ENCODE measurements around the gene EMSY.

EMSY gene

DNA sequence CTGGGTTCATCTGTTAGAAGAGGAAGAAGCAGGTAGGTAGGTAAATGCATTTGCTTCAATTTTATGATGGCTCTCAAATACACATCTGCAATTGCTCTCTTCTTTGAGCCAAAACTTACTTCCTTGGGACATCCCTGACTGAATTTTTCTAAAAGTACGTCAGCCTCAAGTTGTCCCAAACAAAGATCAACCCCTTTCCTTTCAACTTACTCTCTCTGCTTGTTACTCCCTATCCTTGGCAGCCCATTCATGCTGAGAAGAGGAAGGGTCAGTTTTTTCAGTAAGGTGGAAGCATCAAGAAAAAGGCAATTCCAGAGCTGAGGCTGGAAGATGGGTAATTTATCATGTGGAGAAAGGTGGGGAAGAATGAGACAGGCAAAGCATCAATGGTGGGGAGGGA, 114.5 kb downstream of the EMSY start:
- in situ Hi-C loops (cut with HindIII; ENCODE audit: low sequenced_read_pairs), result no loop called here
- no peak overlapping the region for H3K4me3 ChIP-seq (ENCODE audit: low read depth, low read length)
- TF ChIP-seq, protein P1, sequence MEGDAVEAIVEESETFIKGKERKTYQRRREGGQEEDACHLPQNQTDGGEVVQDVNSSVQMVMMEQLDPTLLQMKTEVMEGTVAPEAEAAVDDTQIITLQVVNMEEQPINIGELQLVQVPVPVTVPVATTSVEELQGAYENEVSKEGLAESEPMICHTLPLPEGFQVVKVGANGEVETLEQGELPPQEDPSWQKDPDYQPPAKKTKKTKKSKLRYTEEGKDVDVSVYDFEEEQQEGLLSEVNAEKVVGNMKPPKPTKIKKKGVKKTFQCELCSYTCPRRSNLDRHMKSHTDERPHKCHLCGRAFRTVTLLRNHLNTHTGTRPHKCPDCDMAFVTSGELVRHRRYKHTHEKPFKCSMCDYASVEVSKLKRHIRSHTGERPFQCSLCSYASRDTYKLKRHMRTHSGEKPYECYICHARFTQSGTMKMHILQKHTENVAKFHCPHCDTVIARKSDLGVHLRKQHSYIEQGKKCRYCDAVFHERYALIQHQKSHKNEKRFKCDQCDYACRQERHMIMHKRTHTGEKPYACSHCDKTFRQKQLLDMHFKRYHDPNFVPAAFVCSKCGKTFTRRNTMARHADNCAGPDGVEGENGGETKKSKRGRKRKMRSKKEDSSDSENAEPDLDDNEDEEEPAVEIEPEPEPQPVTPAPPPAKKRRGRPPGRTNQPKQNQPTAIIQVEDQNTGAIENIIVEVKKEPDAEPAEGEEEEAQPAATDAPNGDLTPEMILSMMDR (IDR thresholded peaks at IDR 0.05; ENCODE audit: low read depth, low read length), result no peak
- DNase-seq (ENCODE audit: low read depth, low spot score), result no peak

DNA sequence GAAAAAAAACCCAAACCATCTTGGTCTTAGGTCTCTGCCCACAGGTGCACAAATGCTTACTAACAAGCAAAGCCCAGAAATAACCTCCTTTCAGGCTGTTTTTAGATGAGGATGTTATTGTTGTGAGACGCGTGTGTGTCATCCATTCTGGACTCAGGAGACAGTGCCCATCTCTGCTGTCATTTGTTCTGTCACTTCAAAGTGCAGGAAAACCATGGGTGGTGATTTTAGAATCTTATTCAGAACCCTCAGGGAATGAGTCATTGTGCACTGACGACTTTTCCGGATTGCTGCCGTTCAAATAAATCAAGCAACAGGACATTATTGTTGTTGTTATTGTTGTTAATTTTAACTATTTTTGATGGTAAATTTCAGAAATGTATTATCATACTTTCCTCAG, 115.4 kb downstream of the EMSY start:
- DNase-seq (ENCODE audit: low read depth, low spot score), result peak; percentile 33
- TF ChIP-seq, protein P1 (IDR thresholded peaks at IDR 0.05; ENCODE audit: low read depth, low read length), result no peak
- in situ Hi-C loops (cut with HindIII; ENCODE audit: low sequenced_read_pairs), result no loop called here
- no peak overlapping the region for H3K4me3 ChIP-seq (ENCODE audit: low read depth, low read length)

DNA sequence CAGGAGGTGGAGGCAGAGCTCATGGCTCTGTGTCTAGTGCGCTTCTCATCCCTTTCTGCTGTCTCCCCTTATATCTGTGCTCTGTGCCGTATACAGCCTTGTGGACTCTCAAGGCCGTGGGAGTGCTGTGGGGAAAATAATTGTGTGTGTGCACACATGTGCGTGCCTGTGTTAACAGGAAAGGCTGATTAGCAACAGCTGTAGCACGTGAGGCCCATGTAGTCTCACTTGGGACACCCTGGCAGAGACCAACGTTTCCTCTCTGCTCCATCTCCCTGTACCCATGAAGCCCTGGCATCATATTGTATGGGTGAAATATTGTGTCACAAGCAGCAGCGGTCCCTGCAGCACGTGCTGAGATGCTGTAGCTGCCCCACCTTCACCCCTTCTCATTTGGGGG, 116.4 kb downstream of the EMSY start:
- TF ChIP-seq, protein P1 (IDR thresholded peaks at IDR 0.05; ENCODE audit: low read depth, low read length), result no peak
- in situ Hi-C loops (cut with HindIII; ENCODE audit: low sequenced_read_pairs), result no loop called here

DNA sequence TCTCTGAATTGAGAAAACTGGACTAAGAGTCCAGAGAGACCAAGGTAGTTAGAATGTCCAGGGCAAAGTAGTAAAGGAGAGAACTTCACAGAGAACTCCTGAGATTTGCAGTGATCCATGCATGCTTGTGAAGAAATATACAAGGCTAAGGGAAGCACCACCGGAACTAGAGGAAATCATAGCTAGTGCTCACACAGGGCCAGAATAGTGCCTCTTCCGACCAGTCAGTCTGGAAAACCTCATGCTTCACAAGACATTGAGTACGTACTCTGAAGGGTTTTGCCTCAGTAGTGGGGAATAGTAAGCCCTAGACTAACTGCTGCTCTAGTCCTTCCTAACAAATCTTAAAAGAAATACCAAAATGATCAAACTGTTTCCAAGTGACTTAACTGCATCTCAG, 117.7 kb downstream of the EMSY start:
- in situ Hi-C loops (cut with HindIII; ENCODE audit: low sequenced_read_pairs), result no loop called here
- TF ChIP-seq, protein P1 (IDR thresholded peaks at IDR 0.05; ENCODE audit: low read depth, low read length), result no peak
- H3K4me3 ChIP-seq (ENCODE audit: low read depth, low read length), result no peak overlapping the region
- no peak for DNase-seq (ENCODE audit: low read depth, low spot score)

More for the DNA sequence above, 116.4 kb downstream of the EMSY start:
- H3K4me3 ChIP-seq (ENCODE audit: low read depth, low read length), result no peak overlapping the region
- DNase-seq (ENCODE audit: low read depth, low spot score), result no peak

DNA sequence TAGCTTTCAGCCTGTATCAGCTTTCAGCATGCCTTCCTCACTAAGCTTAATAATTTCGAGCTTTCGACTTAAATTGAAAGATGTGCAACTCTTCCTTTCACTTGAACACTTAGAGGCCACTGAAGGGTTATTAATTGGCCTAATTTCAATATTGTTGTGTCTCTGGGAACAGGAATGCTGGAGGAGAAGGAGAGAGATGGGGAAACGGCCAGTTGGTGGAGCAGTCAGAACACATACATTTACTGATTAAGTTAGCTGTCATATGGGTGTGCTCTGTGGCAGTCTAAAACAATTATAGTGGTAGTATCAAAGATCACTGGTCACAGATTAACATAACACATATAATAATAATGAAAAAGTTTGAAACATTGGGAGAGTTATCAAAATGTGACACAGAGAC, 119.5 kb downstream of the EMSY start:
- TF ChIP-seq, protein P1 (IDR thresholded peaks at IDR 0.05; ENCODE audit: low read depth, low read length), result no peak
- in situ Hi-C loops (cut with HindIII; ENCODE audit: low sequenced_read_pairs), result no loop called here

DNA sequence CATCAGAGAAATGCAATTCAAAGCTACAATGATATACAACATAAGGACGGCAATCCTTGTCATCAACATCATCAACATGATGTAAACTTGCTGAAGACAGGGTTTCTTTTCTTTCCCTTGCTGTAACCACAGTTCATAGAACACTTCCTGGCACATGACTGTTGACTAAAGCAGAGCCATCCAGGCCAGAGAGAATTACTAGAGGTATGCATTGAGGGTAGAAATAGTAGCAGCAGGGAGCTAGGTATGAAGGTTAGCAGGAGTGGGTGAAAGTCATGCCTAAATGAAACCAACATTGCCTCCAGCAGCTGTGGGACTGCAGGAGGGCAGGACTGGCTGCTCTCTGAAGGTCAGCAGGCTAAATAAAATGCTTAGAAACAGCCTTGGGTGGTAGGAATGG, 122.0 kb downstream of the EMSY start:
- in situ Hi-C loops (cut with HindIII; ENCODE audit: low sequenced_read_pairs), result no loop called here
- H3K4me3 ChIP-seq (ENCODE audit: low read depth, low read length), result no peak overlapping the region
- TF ChIP-seq, protein P1 (IDR thresholded peaks at IDR 0.05; ENCODE audit: low read depth, low read length), result no peak
- no peak for DNase-seq (ENCODE audit: low read depth, low spot score)

More for the DNA sequence above, 119.5 kb downstream of the EMSY start:
- no peak for DNase-seq (ENCODE audit: low read depth, low spot score)
- H3K4me3 ChIP-seq (ENCODE audit: low read depth, low read length), result no peak overlapping the region

DNA sequence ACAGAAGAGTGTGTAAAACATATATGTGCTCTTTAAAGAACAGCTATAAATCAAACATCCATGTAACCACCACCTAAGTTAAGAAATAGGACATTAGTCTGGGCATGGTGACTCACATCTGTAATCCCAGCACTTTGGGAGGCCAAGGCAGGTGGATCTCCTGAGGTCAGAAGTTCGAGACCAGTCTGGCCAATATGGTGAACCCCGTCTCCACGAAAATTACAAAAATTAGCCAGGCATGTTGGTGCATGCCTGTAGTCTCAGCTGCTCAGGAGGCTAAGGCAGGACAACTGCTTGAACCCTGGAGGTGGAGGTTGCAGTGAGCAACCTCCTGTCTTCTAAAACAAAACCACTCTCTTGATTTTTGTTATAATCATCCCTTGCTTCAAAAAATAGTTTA, 122.4 kb downstream of the EMSY start:
- TF ChIP-seq, protein P1 (IDR thresholded peaks at IDR 0.05; ENCODE audit: low read depth, low read length), result no peak
- no peak overlapping the region for H3K4me3 ChIP-seq (ENCODE audit: low read depth, low read length)
- DNase-seq (ENCODE audit: low read depth, low spot score), result no peak
- in situ Hi-C loops (cut with HindIII; ENCODE audit: low sequenced_read_pairs), result no loop called here
